ENCODE data around the gene DNA2.
"Not testable (repeated sequence)": the region's sequence is repeated elsewhere in the genome, so short reads cannot be mapped to it uniquely, and the experiment has no call there.

Gene DNA2, protein sequence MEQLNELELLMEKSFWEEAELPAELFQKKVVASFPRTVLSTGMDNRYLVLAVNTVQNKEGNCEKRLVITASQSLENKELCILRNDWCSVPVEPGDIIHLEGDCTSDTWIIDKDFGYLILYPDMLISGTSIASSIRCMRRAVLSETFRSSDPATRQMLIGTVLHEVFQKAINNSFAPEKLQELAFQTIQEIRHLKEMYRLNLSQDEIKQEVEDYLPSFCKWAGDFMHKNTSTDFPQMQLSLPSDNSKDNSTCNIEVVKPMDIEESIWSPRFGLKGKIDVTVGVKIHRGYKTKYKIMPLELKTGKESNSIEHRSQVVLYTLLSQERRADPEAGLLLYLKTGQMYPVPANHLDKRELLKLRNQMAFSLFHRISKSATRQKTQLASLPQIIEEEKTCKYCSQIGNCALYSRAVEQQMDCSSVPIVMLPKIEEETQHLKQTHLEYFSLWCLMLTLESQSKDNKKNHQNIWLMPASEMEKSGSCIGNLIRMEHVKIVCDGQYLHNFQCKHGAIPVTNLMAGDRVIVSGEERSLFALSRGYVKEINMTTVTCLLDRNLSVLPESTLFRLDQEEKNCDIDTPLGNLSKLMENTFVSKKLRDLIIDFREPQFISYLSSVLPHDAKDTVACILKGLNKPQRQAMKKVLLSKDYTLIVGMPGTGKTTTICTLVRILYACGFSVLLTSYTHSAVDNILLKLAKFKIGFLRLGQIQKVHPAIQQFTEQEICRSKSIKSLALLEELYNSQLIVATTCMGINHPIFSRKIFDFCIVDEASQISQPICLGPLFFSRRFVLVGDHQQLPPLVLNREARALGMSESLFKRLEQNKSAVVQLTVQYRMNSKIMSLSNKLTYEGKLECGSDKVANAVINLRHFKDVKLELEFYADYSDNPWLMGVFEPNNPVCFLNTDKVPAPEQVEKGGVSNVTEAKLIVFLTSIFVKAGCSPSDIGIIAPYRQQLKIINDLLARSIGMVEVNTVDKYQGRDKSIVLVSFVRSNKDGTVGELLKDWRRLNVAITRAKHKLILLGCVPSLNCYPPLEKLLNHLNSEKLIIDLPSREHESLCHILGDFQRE

DNA sequence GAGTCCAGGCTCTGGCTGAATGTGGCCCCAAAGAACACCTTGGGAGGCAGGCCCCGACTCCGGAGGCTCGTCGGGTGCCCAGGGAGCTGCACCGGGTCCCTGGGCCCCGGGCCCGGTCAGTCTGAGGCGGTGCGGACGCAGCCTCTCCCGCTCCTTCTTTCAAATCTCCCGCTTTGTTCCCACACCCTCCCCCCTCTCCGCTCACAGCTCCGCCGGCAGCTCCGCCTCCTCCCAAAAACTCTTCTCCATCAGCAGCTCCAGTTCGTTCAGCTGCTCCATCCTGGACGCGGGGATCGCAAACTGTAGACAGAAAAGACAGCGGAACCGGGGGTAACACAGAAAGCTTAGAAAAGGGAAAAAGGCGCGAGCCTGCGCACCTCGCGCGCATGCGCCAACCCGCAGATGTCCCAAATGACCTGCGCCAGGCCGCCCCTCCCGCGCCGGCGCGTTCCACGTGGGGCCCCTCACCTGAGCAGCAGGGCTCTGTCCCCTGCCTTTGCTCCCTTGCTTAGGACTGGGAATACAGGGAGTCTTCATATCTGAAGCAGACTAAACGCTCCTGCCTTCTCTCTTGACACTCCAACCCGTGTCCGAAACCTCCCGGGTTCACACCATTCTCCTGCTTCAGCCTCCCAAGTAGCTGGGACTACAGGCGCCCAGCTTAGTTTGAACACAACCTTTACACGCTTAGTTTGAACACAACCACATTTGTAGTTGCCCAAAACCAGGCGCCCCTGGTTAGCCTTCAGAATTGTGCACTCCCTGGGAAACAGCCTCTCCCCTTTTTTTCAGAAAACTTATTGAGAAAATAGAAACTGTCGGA is at the start of gene DNA2:
TSS of gene DNA2 (minus strand) at position 388 of the 823 bp plus-strand sequence. CDS start at position 279, 109 bp downstream.
- Mint-ChIP-seq H3K9me3 (no peaks in the 10 kb centered on the region), H3K27me3 (ENCODE audit: low read depth) (no peaks in the 10 kb centered on the region), H3K4me3 (peak within 1 kb of the TSS; percentile 100), H3K4me1 (ENCODE audit: low read depth) (peaks cover 20% of the 10 kb centered on the region), H3K27ac (peak within 1 kb of the TSS; percentile 99), H3K36me3 (ENCODE audit: low read depth) (peaks cover 27% of the 10 kb centered on the region)
- peak; percentile 83 for DNase-seq (ENCODE audit: low spot score)

DNA sequence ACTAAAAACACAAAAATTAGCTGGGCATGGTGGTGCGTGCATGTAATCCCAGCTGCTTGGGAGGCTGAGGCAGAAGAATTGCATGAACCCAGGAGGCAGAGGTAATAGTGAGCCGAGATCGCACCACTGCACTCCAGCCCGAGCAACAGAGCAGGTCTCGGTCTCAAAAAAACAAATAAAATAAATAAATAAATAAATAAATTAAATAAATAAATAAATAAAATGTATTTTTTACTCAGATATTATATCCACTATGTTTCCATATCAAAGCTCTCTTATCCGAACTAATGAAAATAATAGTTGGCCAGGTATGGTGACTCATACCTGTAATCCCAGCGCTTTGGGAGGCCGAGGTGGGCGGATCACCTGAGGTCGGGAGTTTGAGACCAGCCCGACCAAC is 46.8 kb upstream of the DNA2 start:
- H3K27me3 Mint-ChIP-seq (ENCODE audit: low read depth); H3K36me3 Mint-ChIP-seq (ENCODE audit: low read depth); H3K4me3 Mint-ChIP-seq: not testable (repeated sequence)

DNA sequence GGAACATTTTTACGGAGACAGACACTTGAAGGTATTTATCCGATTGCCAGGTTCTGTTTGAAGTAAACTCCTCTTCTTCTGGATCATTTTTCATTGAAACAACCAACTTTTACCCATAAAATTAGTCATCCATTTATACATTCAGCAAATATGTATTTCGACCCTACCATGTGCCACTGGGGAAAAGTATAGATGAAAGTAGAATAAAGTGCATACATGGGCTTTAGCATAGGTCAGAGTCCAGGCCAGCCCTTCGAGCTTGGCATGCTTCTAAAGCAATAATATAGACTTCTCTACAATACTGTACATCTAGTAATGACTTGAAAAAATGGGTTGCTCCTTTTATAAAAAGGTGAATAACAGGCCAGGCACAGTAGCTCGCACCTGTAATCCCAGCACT is 45.4 kb upstream of the DNA2 start:
- DNase-seq (ENCODE audit: low spot score), result no peak
- H3K27ac Mint-ChIP-seq, result no peak overlapping the region
- no peak overlapping the region for H3K4me3 Mint-ChIP-seq
- H3K27me3 Mint-ChIP-seq (ENCODE audit: low read depth), result no peaks in the 10 kb centered on the region
- H3K4me1 Mint-ChIP-seq (ENCODE audit: low read depth), result peaks cover 6% of the 10 kb centered on the region
- H3K36me3 Mint-ChIP-seq (ENCODE audit: low read depth), result peaks cover 3% of the 10 kb centered on the region
- H3K9me3 Mint-ChIP-seq, result no peaks in the 10 kb centered on the region

More for the DNA sequence above, 46.8 kb upstream of the DNA2 start:
- H3K27ac Mint-ChIP-seq; H3K4me1 Mint-ChIP-seq (ENCODE audit: low read depth); H3K9me3 Mint-ChIP-seq; DNase-seq (ENCODE audit: low spot score): not testable (repeated sequence)

DNA sequence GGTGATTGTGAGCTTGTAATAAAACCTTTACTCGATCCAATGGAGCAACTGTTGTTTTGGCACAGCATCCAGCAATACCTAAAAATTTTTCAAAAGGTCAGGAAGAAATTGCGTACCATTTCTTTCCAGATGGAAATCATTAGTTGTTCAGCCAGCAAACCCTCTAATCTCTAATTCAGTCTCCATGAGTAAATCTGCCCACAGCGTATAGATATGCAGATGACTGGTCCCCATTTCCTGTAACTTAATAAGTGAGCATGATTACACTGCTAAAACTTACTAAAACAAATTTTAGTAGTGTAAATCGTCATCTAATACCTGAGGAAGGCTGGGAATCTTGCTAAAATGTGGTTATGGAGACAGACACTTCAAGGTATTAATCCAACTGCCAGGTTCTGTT is 45.0 kb upstream of the DNA2 start:
- Mint-ChIP-seq H3K4me1 (ENCODE audit: low read depth) (peaks cover 6% of the 10 kb centered on the region), H3K36me3 (ENCODE audit: low read depth) (peaks cover 3% of the 10 kb centered on the region), H3K9me3 (no peaks in the 10 kb centered on the region), H3K27ac (no peak overlapping the region), H3K27me3 (ENCODE audit: low read depth) (no peaks in the 10 kb centered on the region), H3K4me3 (no peak overlapping the region)
- DNase-seq (ENCODE audit: low spot score), result no peak

DNA sequence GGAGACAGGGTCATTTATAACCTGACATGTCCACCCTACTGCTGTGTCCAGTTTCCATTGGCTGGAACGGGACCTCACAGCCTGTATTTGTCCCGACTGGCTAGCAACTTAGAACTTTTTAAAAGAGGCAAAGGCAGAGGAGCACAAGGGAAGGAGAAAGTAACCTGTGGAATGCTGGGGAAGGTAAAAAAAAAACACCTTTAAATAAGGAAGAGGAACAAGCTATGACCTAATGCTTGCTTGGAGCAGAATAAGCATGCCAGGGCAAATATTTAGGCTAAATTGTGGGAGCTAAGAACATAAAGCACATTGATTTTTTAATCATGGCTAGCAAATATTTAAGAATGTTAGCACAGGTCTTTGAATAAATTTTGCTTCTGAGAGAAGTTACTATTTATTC is 44.4 kb upstream of the DNA2 start:
- H3K4me3 Mint-ChIP-seq; H3K4me1 Mint-ChIP-seq (ENCODE audit: low read depth); H3K9me3 Mint-ChIP-seq; H3K27ac Mint-ChIP-seq; H3K36me3 Mint-ChIP-seq (ENCODE audit: low read depth); DNase-seq (ENCODE audit: low spot score); H3K27me3 Mint-ChIP-seq (ENCODE audit: low read depth): not testable (repeated sequence)

DNA sequence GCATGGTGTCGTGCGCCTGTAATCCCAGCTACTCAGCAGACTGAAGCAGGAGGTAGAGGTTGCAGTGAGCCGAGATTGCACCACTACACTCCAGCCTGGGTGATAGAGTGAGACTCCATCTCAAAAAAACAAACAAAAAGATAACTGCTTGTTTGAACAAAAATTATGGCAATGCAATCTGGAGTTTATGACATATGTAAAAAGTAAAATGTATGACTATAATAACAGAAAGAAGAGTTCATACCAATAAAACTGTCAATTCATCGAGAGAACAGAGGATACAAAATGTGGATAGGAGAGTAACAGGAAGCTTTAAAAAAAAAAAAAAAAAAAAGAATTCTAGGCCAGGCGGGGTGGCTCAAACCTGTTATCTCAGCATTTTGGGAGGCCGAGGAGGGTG is 36.3 kb upstream of the DNA2 start:
- DNase-seq (ENCODE audit: low spot score), result no peak
- Mint-ChIP-seq H3K4me3 (no peak overlapping the region), H3K27ac (no peak overlapping the region), H3K36me3 (ENCODE audit: low read depth) (peaks cover 6% of the 10 kb centered on the region), H3K9me3 (no peaks in the 10 kb centered on the region), H3K27me3 (ENCODE audit: low read depth) (no peaks in the 10 kb centered on the region), H3K4me1 (ENCODE audit: low read depth) (no peaks in the 10 kb centered on the region)

DNA sequence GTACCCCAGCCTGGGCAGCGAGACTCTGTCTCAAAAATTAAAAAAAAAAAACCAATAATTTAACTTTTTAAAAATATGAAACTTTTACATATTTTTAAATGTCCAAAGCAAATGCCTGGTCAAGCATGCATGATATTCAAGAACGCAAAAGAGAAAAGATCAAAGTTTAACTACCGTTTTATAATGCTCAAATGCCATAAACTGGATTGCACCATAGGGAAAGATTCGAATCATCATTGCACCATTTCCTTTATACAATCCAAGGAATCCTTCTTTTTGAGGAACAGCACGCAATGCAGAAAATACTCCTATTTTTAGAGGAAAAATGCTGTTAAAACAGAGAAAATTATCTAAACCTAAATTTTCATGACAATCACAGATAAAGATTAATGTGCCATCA is 34.6 kb upstream of the DNA2 start:
- H3K36me3 Mint-ChIP-seq (ENCODE audit: low read depth), result peaks cover 8% of the 10 kb centered on the region
- H3K4me1 Mint-ChIP-seq (ENCODE audit: low read depth), result no peaks in the 10 kb centered on the region
- no peak overlapping the region for H3K27ac Mint-ChIP-seq
- H3K4me3 Mint-ChIP-seq, result no peak overlapping the region
- H3K9me3 Mint-ChIP-seq, result no peaks in the 10 kb centered on the region
- no peak for DNase-seq (ENCODE audit: low spot score)
- H3K27me3 Mint-ChIP-seq (ENCODE audit: low read depth), result no peaks in the 10 kb centered on the region

DNA sequence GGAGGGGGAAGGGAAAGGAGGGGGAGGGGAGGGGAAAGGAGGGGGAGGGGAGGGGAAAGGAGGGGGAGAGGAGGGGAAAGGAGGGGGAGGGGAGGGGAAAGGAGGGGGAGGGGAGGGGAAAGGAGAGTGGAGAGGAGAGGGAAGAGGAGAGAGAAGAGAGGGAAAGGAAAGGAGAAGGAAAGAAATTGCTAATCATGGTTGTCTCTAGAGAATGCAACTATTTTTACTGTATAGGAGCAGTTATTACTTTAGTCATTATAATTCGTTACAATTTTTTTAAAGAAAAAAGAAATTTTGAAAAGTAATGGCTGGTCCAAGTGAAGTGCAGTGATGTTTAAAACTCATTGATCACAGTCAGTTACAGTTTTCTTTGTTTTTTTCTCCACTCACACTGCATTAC is 31.1 kb upstream of the DNA2 start:
- DNase-seq (ENCODE audit: low spot score), result no peak
- Mint-ChIP-seq H3K4me3 (no peak overlapping the region), H3K4me1 (ENCODE audit: low read depth) (no peaks in the 10 kb centered on the region), H3K27ac (no peak overlapping the region), H3K27me3 (ENCODE audit: low read depth) (no peaks in the 10 kb centered on the region), H3K36me3 (ENCODE audit: low read depth) (peaks cover 21% of the 10 kb centered on the region), H3K9me3 (no peaks in the 10 kb centered on the region)

DNA sequence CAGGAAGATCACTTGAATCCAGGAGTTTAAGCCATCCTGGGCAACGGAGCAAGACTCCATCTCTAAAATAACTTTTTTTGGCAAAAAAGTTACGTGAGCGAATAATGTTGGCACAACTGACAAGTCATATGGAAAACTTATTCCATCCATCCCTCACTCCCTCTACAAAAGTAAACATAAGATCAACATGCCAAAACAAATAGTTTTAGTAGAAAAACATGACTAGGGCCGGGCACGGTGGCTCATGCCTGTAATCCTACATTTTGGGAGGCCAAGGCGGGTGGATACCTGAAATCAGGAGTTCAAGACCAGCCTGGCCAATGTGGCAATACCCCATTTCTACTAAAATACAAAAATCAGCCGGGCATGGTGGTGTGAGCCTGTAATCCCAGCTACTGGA is 29.9 kb upstream of the DNA2 start:
- Mint-ChIP-seq H3K27ac (no peak overlapping the region), H3K36me3 (ENCODE audit: low read depth) (peaks cover 23% of the 10 kb centered on the region), H3K9me3 (no peaks in the 10 kb centered on the region), H3K4me3 (no peak overlapping the region), H3K27me3 (ENCODE audit: low read depth) (no peaks in the 10 kb centered on the region), H3K4me1 (ENCODE audit: low read depth) (no peaks in the 10 kb centered on the region)
- no peak for DNase-seq (ENCODE audit: low spot score)

DNA sequence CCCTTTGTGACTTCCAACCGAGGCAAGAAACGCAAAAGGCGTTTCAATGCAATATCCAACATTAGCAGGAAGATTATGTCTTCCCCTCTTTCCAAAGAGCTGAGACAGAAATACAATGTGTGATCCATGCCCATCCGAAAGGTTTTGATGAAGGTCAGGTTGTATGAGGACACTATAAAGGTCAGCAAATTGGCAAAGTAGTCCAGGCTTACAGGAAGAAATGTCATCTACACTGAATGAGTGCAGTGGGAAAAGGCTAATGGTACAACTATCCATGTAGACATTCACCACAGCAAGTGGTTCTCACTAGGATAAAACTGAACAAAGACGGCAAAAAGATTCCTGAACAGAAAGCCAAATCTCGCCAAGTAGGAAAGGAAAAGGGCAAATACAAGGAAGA is 27.8 kb upstream of the DNA2 start:
- Mint-ChIP-seq H3K4me3 (no peak overlapping the region), H3K36me3 (ENCODE audit: low read depth) (peaks cover 21% of the 10 kb centered on the region), H3K27me3 (ENCODE audit: low read depth) (no peaks in the 10 kb centered on the region), H3K27ac (no peak overlapping the region), H3K9me3 (no peaks in the 10 kb centered on the region), H3K4me1 (ENCODE audit: low read depth) (no peaks in the 10 kb centered on the region)
- no peak for DNase-seq (ENCODE audit: low spot score)

DNA sequence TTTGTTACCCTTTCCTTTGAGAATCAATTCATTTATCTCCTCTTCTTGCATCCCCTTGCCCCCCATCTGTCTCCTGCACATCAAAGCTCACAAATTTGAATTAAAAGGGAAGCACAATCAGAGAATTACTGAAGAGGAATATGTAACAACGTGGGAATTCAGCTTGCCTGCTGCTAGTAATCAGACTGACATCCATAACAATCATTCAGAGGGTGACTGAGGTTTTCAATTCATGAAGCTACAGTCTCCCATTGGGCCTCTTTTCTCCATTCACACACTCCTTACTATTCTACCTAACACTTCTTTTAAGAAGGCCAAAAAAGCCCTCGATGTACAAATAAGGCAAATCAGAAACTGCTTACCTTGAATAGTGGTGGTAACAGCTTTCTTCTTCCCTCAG is 24.3 kb upstream of the DNA2 start:
- Mint-ChIP-seq H3K27ac (no peak overlapping the region), H3K36me3 (ENCODE audit: low read depth) (peaks cover 20% of the 10 kb centered on the region), H3K4me3 (no peak overlapping the region), H3K27me3 (ENCODE audit: low read depth) (no peaks in the 10 kb centered on the region), H3K4me1 (ENCODE audit: low read depth) (no peaks in the 10 kb centered on the region), H3K9me3 (no peaks in the 10 kb centered on the region)
- no peak for DNase-seq (ENCODE audit: low spot score)

DNA sequence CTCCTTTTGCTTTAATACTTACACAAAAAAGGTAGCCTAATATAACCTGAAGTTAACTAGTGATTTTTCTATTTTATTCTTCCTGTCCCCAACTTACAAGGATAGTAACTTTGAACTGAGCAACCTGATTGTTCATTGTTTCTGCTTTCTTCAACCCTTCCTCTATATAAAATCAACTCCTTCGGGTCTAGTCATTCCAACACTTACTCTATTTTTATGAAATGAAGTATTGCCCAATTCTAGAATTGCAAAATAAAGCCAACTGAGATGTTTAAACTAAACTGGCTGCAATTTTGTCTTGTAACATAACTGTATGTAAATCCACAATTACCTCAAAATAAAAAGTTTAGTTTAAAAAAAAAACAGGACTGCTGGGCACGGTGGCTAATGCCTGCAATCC is 20.3 kb upstream of the DNA2 start:
- Mint-ChIP-seq H3K27ac (no peak overlapping the region), H3K4me1 (ENCODE audit: low read depth) (no peaks in the 10 kb centered on the region), H3K27me3 (ENCODE audit: low read depth) (no peaks in the 10 kb centered on the region), H3K9me3 (no peaks in the 10 kb centered on the region), H3K36me3 (ENCODE audit: low read depth) (peaks cover 17% of the 10 kb centered on the region), H3K4me3 (no peak overlapping the region)
- no peak for DNase-seq (ENCODE audit: low spot score)

DNA sequence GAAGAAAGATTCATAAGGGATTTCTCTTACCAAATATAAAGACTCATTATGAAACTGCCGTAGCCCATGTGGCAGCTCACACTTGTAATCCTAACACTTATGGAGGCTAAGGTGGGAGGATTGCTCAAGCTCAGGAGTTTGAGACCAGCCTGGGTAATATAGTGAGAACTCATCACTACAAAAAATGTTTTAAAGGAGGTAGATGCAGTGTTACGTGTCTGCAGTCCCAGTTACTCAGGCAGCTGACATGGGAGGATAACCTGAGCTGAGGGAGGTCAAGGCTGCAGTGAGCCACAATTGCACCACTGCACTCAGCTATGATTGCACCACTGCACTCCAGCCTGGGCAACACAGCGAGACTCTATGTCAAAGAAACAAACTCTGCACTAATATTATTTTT is 18.1 kb upstream of the DNA2 start:
- no peaks in the 10 kb centered on the region for H3K9me3 Mint-ChIP-seq
- no peak overlapping the region for H3K27ac Mint-ChIP-seq
- H3K36me3 Mint-ChIP-seq (ENCODE audit: low read depth), result peaks cover 21% of the 10 kb centered on the region
- no peak overlapping the region for H3K4me3 Mint-ChIP-seq
- DNase-seq (ENCODE audit: low spot score), result no peak
- no peaks in the 10 kb centered on the region for H3K4me1 Mint-ChIP-seq (ENCODE audit: low read depth)
- no peaks in the 10 kb centered on the region for H3K27me3 Mint-ChIP-seq (ENCODE audit: low read depth)

Data from T-helper 2 cell treated with Interferon-gamma antibody and Interleukin-4, amounts not matched to agents 5 μg/mL and 100 μg/mL, for 36 hours (primary cell).